ENCODE measurements around the gene SLC9A9. TPM values are rescaled to one million over a fixed set of nuclear protein-coding genes. Genes with fewer than 3 reads are reported as not detected.

SLC9A9 gene
- total RNA-seq, 2 donors from 2014 or later, result 23.6 to 31.0 TPM

- no peaks in the 10 kb centered on the region for H3K27me3 ChIP-seq (replicated peaks; ENCODE audit: insufficient read depth)
- DNase-seq (ENCODE audit: low spot score), result no peak
- TF ChIP-seq POLR2AphosphoS5 (IDR thresholded peaks at IDR 0.05), result no peak
- TF ChIP-seq, protein P1, sequence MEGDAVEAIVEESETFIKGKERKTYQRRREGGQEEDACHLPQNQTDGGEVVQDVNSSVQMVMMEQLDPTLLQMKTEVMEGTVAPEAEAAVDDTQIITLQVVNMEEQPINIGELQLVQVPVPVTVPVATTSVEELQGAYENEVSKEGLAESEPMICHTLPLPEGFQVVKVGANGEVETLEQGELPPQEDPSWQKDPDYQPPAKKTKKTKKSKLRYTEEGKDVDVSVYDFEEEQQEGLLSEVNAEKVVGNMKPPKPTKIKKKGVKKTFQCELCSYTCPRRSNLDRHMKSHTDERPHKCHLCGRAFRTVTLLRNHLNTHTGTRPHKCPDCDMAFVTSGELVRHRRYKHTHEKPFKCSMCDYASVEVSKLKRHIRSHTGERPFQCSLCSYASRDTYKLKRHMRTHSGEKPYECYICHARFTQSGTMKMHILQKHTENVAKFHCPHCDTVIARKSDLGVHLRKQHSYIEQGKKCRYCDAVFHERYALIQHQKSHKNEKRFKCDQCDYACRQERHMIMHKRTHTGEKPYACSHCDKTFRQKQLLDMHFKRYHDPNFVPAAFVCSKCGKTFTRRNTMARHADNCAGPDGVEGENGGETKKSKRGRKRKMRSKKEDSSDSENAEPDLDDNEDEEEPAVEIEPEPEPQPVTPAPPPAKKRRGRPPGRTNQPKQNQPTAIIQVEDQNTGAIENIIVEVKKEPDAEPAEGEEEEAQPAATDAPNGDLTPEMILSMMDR (IDR thresholded peaks at IDR 0.05), result no peak
- no peak for TF ChIP-seq POLR2A (IDR thresholded peaks at IDR 0.05)
- no peak overlapping the region for H3K4me3 ChIP-seq
- intact Hi-C loops (cut with DNase I), result no loop called here
- no peaks in the 10 kb centered on the region for H3K4me1 ChIP-seq (replicated peaks)
- H3K36me3 ChIP-seq, result no peaks in the 10 kb centered on the region
- 38% methylated on average over 1 of the region's 1 CpG for WGBS
- H3K9me3 ChIP-seq, result no peaks in the 10 kb centered on the region
- no peak overlapping the region for H3K27ac ChIP-seq
Measured at GRCh38 chr3:143819890-143820289, 28.4 kb downstream of the SLC9A9 start.

DNA sequence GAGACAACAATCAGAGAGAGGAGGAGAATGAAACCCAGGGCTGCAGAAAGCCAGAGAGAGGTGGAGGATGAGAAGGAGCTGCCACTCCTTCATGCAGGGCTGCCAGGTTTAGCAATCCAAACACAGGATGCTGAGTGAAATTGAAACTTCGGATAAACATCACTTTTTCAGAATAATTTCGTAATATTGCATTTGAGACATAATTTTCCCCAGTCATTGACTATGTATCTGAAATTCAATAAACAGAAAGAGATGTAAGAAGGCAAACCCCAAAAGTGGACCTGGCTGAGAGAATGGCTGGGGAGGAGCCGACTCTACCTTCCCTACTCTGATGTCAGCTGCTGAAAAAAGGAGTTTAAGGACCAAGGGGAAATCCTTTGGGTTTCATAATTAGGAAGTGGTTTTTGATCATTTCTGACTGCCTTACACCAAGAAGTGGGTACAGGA is 33.8 kb downstream of the SLC9A9 start:
- 88% methylated on average over 3 of the region's 3 CpGs for WGBS
- TF ChIP-seq POLR2AphosphoS5 (IDR thresholded peaks at IDR 0.05) (no peak), POLR2A (IDR thresholded peaks at IDR 0.05) (no peak)
- TF ChIP-seq, protein P1 (IDR thresholded peaks at IDR 0.05), result no peak
- Histone ChIP-seq H3K4me3 (no peak overlapping the region), H3K27ac (no peak overlapping the region), H3K9me3 (no peaks in the 10 kb centered on the region), H3K36me3 (no peaks in the 10 kb centered on the region), H3K27me3 (replicated peaks; ENCODE audit: insufficient read depth) (no peaks in the 10 kb centered on the region), H3K4me1 (replicated peaks) (no peaks in the 10 kb centered on the region)
- intact Hi-C loops (cut with DNase I), result no loop called here
- no peak for DNase-seq (ENCODE audit: low spot score)

GRCh38 chr3:143812481-143812880 is 35.8 kb downstream of the SLC9A9 start:
- TF ChIP-seq POLR2AphosphoS5 (IDR thresholded peaks at IDR 0.05), result no peak
- TF ChIP-seq POLR2A (IDR thresholded peaks at IDR 0.05), result no peak
- TF ChIP-seq, protein P1 (IDR thresholded peaks at IDR 0.05), result no peak
- no peaks in the 10 kb centered on the region for H3K36me3 ChIP-seq
- intact Hi-C loops (cut with DNase I), result no loop called here
- 83% methylated on average over 3 of the region's 3 CpGs for WGBS
- H3K4me3 ChIP-seq, result no peak overlapping the region
- no peak overlapping the region for H3K27ac ChIP-seq
- no peaks in the 10 kb centered on the region for H3K9me3 ChIP-seq
- H3K4me1 ChIP-seq (replicated peaks), result no peaks in the 10 kb centered on the region
- DNase-seq (ENCODE audit: low spot score), result no peak
- no peaks in the 10 kb centered on the region for H3K27me3 ChIP-seq (replicated peaks; ENCODE audit: insufficient read depth)

DNA sequence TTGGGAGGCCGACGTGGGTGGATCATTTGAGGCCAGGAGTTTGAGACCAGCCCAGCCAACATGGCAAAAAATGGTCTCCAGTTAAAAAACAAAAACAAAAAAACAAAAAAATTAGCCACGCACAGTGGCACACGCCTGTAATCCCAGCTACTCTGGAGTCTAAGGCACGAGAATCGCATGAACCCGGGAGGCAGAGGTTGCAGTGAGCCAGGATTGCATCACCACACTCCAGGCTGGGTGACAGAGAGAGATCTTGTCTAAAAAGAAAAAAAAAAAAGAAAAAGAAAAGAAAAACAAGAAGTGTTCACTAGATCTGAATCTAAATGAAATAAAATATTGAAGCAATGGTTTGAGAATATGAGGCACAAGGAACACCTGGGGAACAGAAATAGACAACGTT is 36.7 kb downstream of the SLC9A9 start:
- Histone ChIP-seq H3K27me3 (replicated peaks; ENCODE audit: insufficient read depth) (no peaks in the 10 kb centered on the region), H3K9me3 (no peaks in the 10 kb centered on the region), H3K36me3 (no peaks in the 10 kb centered on the region), H3K4me1 (replicated peaks) (no peaks in the 10 kb centered on the region), H3K4me3 (no peak overlapping the region), H3K27ac (no peak overlapping the region)
- TF ChIP-seq, protein P1 (IDR thresholded peaks at IDR 0.05), result no peak
- TF ChIP-seq POLR2AphosphoS5 (IDR thresholded peaks at IDR 0.05) (no peak), POLR2A (IDR thresholded peaks at IDR 0.05) (no peak)
- 85% methylated on average over 8 of the region's 8 CpGs for WGBS
- no peak for DNase-seq (ENCODE audit: low spot score)
- intact Hi-C loops (cut with DNase I), result no loop called here

- no peak overlapping the region for H3K27ac ChIP-seq
- DNase-seq (ENCODE audit: low spot score), result no peak
- no peaks in the 10 kb centered on the region for H3K9me3 ChIP-seq
- no peak overlapping the region for H3K4me3 ChIP-seq
- H3K27me3 ChIP-seq (replicated peaks; ENCODE audit: insufficient read depth), result no peaks in the 10 kb centered on the region
- H3K4me1 ChIP-seq (replicated peaks), result no peaks in the 10 kb centered on the region
- 92% methylated on average over 2 of the region's 2 CpGs for WGBS
- TF ChIP-seq, protein P1 (IDR thresholded peaks at IDR 0.05), result no peak
- TF ChIP-seq POLR2AphosphoS5 (IDR thresholded peaks at IDR 0.05) (no peak), POLR2A (IDR thresholded peaks at IDR 0.05) (no peak)
- intact Hi-C loops (cut with DNase I), result no loop called here
- H3K36me3 ChIP-seq, result no peaks in the 10 kb centered on the region
Measured at GRCh38 chr3:143810953-143811265, 37.4 kb downstream of the SLC9A9 start.

All from prostate gland (tissue), 2 donors.